Panc1 (cell line): ENCODE measurements around the gene SYT9.

Experiments
- CTCF ChIP-seq: fragments of 450-650 bp; IDR thresholded peaks from 2 replicates; pipeline ENCODE4 v1.5.1; 2017; ENCODE audit warnings: mild to moderate bottlenecking
- POLR2AphosphoS5 ChIP-seq: IDR thresholded peaks from 2 replicates; pipeline ENCODE4 v1.6.1; 2012; ENCODE audit warnings: mild to moderate bottlenecking, low read depth, low read length, moderate library complexity
- REST ChIP-seq, 2 experiments: IDR thresholded peaks; 2 replicates each; pipeline ENCODE4 v1.6.1; 2011 to 2012; ENCODE audit warnings: low read depth in 2 of 2, control low read depth in 1 of 2, low read length in 1 of 2, mild to moderate bottlenecking in 1 of 2, moderate library complexity in 1 of 2; ENCODE audit not compliant: insufficient read depth in 1 of 2

GRCh38 chr11:7444091-7444981, 192.6 kb downstream of the SYT9 start:
- TF ChIP-seq CTCF (no peak), POLR2AphosphoS5 (no peak), REST (IDR thresholded peaks at IDR 0.05; ENCODE audit: insufficient read depth in 1 of 2, low read depth in 2 of 2, low read length in 1 of 2) (no peak)
